Measurements from ENCODE around the gene LRMDA.

LRMDA gene

DNA sequence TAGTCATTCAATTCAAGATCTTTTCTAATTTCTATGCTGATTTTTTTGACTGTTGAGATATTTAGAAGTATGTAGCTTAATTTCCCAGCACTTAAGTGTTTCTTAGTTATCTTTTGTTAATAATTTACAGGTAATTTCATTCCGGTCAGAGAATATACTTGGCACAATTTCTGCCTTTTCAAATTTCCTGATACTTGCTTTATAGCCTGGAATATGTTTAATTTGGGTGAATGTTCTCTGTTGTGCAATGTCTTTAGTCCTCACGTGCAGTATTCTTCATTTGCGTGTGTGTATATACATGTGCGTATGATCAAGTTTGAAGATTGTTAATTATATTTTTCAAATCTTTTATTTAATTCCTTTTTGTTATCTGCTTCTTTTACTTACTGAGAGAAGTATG, 989.3 kb downstream of the LRMDA start:
- no peak overlapping the region for H3K9ac ChIP-seq
- no peaks in the 10 kb centered on the region for H4K20me1 ChIP-seq
- TF ChIP-seq Cebpa-rat (IDR thresholded peaks at IDR 0.05): no peak
- no peak overlapping the region for H3K27ac ChIP-seq
- no peaks in the 10 kb centered on the region for H3K36me3 ChIP-seq
- no peaks in the 10 kb centered on the region for H3K9me3 ChIP-seq (replicated peaks in 1 of 11)
- no peak overlapping the region for H3K4me3 ChIP-seq
- no peak overlapping the region for H3K4me2 ChIP-seq
- no peaks in the 10 kb centered on the region for H3K27me3 ChIP-seq
- peaks cover 0 to 7% (median 0%) of the 10 kb centered on the region in 10 experiments; a peak in 1 of 20 replicates for H3K4me1 ChIP-seq

- Histone ChIP-seq H3K36me3 (no peaks in the 10 kb centered on the region), H3K27me3 (no peaks in the 10 kb centered on the region), H3K9me3 (replicated peaks in 1 of 11) (no peaks in the 10 kb centered on the region), H3K4me3 (no peak overlapping the region), H4K20me1 (no peaks in the 10 kb centered on the region), H3K4me2 (no peak overlapping the region), H3K4me1 (peaks cover 0 to 8% (median 0%) of the 10 kb centered on the region in 10 experiments; a peak in 4 of 20 replicates), H3K9ac (no peak overlapping the region), H3K27ac (no peak overlapping the region)
- TF ChIP-seq Cebpa-rat (IDR thresholded peaks at IDR 0.05): no peak
These were observed 991.3 kb downstream of the LRMDA start for GRCh38 chr10:76422769-76423168.

DNA sequence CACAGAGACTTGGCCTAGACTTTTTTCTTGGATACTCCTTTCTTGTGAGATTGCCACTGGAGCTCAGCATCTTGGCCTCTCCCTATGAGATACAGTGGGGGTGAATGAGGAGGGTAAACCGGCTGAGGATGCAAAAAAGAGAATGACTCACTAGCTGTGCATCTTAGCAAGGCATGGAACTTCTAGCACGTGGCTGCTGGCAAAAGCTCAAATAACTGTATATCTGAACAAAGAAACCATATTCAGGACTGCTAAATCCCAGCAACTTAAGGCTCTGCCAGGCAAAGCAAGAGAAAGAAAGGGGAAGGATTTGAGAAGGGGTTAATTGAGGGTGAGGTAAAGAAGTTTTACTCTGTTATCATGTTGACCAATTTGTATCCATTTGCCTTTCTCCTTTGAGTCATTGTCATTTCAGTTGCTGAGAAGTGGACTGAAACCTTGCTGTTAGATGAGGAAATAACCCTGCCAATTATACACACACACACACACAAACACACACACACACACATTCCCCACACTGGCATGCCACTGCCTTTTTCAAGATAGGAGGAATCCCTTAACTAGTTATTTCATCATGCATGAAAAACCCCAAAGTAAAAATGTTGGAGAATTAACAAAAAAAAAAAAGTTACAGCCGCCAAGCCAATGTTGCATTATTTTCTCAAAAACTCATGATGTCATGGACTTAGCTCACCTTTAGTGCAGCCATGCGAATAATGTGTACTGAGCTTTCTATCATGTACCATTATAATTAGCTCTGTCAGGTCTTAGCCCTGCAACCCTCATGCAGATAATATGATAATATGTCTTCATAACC, 997.3 kb downstream of the LRMDA start:
- Histone ChIP-seq H3K27me3 (no peaks in the 10 kb centered on the region), H3K9ac (no peak overlapping the region; a peak in 1 of 22 replicates), H3K9me3 (replicated peaks in 1 of 11) (no peaks in the 10 kb centered on the region), H4K20me1 (no peaks in the 10 kb centered on the region), H3K4me3 (no peak overlapping the region), H3K36me3 (no peaks in the 10 kb centered on the region), H3K4me2 (peak overlapping the region in 3 of 11 experiments; percentile 27 to 62 (median 58); a peak in 6 of 22 replicates), H3K4me1 (peaks cover 0 to 41% (median 0%) of the 10 kb centered on the region in 10 experiments; a peak in 6 of 20 replicates), H3K27ac (peak overlapping the region in 3 of 11 experiments; percentile 15 to 53 (median 26); a peak in 4 of 22 replicates)
- no peak for TF ChIP-seq Cebpa-rat (IDR thresholded peaks at IDR 0.05)

DNA sequence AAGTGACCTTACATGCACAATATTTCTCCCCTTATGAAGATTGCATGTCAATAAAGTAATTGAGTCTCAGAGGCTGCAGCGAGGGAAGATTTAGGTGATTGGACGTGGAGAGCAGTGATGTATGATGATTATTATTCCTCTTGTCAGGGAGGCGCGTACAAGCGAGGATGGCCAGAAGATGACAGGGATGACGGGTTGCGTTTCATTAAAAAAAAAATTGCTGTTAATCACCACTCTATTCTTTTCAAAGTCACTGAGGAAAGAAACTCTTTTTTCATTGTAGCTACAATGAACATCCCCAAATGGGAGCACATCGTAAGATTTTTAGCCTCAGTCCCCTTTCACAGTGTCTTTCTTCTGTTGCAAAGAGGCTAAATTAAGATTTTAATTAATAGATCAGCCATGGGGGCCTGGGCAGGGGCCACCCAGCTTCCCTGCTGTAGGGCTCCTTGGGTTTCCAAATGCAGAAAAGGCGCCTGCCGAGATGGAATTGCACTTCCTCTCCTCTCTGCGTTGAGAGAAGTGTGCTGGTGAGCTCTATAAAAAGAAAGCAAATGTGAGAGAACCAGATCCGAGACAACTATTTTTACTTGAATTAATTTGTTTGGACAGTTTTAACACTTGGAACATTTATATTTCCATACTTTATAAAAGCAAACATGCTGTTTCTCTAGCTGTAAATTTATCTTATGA, 998.1 kb downstream of the LRMDA start:
- H4K20me1 ChIP-seq: no peaks in the 10 kb centered on the region
- peak overlapping the region in 3 of 11 experiments; percentile 2 to 62 (median 58); a peak in 4 of 22 replicates for H3K4me2 ChIP-seq
- H3K9me3 ChIP-seq (replicated peaks in 1 of 11): no peaks in the 10 kb centered on the region
- no peak overlapping the region for H3K4me3 ChIP-seq
- H3K36me3 ChIP-seq: no peaks in the 10 kb centered on the region
- H3K27ac ChIP-seq: peak overlapping the region in 2 of 11 experiments; percentile 11 to 21; a peak in 2 of 22 replicates
- no peaks in the 10 kb centered on the region for H3K27me3 ChIP-seq
- 0 out of 22 replicates have a peak overlapping the region, but pooled peaks of 1 of the 11 experiments have one; percentile 23 for H3K9ac ChIP-seq
- H3K4me1 ChIP-seq: peaks cover 0 to 41% (median 0%) of the 10 kb centered on the region in 10 experiments; a peak in 6 of 20 replicates
- TF ChIP-seq Cebpa-rat (IDR thresholded peaks at IDR 0.05): no peak

GRCh38 chr10:76430061-76430645, 998.7 kb downstream of the LRMDA start:
- Histone ChIP-seq H3K9me3 (replicated peaks in 1 of 11) (no peaks in the 10 kb centered on the region), H3K27ac (peak overlapping the region in 2 of 11 experiments; percentile 11 to 21; a peak in 2 of 22 replicates), H3K4me3 (no peak overlapping the region), H3K4me1 (peaks cover 0 to 41% (median 0%) of the 10 kb centered on the region in 10 experiments; a peak in 6 of 20 replicates), H3K36me3 (no peaks in the 10 kb centered on the region), H3K27me3 (no peaks in the 10 kb centered on the region), H3K4me2 (peak overlapping the region in 3 of 11 experiments; percentile 2 to 62 (median 58); a peak in 4 of 22 replicates), H4K20me1 (no peaks in the 10 kb centered on the region), H3K9ac (peak overlapping the region in 2 of 11 experiments; percentile 15 to 23; a peak in 1 of 22 replicates)
- TF ChIP-seq Cebpa-rat (IDR thresholded peaks at IDR 0.05): no peak

- H3K27me3 ChIP-seq: no peaks in the 10 kb centered on the region
- no peak overlapping the region for H3K4me3 ChIP-seq
- H3K4me1 ChIP-seq: peaks cover 0 to 41% (median 0%) of the 10 kb centered on the region in 10 experiments; a peak in 6 of 20 replicates
- no peak overlapping the region for H3K27ac ChIP-seq
- no peaks in the 10 kb centered on the region for H4K20me1 ChIP-seq
- no peak for TF ChIP-seq Cebpa-rat (IDR thresholded peaks at IDR 0.05)
- no peak overlapping the region for H3K9ac ChIP-seq
- no peaks in the 10 kb centered on the region for H3K9me3 ChIP-seq (replicated peaks in 1 of 11)
- H3K36me3 ChIP-seq: no peaks in the 10 kb centered on the region
- H3K4me2 ChIP-seq: no peak overlapping the region
These were observed 1000.9 kb downstream of the LRMDA start for GRCh38 chr10:76432016-76433012.

GRCh38 chr10:76433161-76434005, 1002.0 kb downstream of the LRMDA start:
- TF ChIP-seq Cebpa-rat (IDR thresholded peaks at IDR 0.05): no peak
- Histone ChIP-seq H3K4me3 (no peak overlapping the region), H3K4me2 (no peak overlapping the region), H3K27ac (no peak overlapping the region), H3K4me1 (peaks cover 0 to 34% (median 0%) of the 10 kb centered on the region in 10 experiments; a peak in 6 of 20 replicates), H3K9ac (no peak overlapping the region), H3K36me3 (no peaks in the 10 kb centered on the region), H4K20me1 (no peaks in the 10 kb centered on the region), H3K9me3 (replicated peaks in 1 of 11) (no peaks in the 10 kb centered on the region), H3K27me3 (no peaks in the 10 kb centered on the region)

All from BLaER1 treated with 17β-estradiol and CSF1 and Interleukin-3, amounts not matched to agents 10 nM and 100 nM (cell line).